SK-N-SH (cell line): ENCODE data around the gene SMARCC2. TPM values are rescaled to one million over a fixed set of nuclear protein-coding genes. Genes with fewer than 3 reads are reported as not detected.

Source experiments
- CTCF ChIA-PET: fragments of 300-600, 350-600 bp; formaldehyde crosslinking; extraction: SDS; loops from one replicate; lab custom pipeline; 2021; lab: Yijun Ruan, JAX
- POLR2A ChIA-PET: fragments of 350-600 bp; sonication (Branson Sonifier 250); formaldehyde crosslinking; extraction: SDS; loops from one replicate; lab custom pipeline; 2020; ENCODE audit warnings: antibody characterized with exemption, inconsistent platforms; lab: Yijun Ruan, JAX
- DNase-seq: peaks from one replicate; pipeline ENCODE4 v3.0.0; 2012
- H2AFZ ChIP-seq: fragments of 200-600 bp; sonication (generic); 2 replicates; pipeline ENCODE4 v1.8.1; 2016; ENCODE audit warnings: antibody characterized with exemption, mild to moderate bottlenecking, low read depth
- H3F3A ChIP-seq: fragments of 200-600 bp; sonication (generic); replicated peaks from 2 replicates; pipeline ENCODE3; 2016; ENCODE audit warnings: antibody characterized with exemption, mild to moderate bottlenecking; ENCODE audit not compliant: insufficient read depth
- H3K27ac ChIP-seq, 2 experiments: fragments of 200-500 bp in 1 of 2; fragments of 200-600 bp in 1 of 2; sonication (Bioruptor generic) in 1 of 2; sonication (generic), shearing (Covaris generic) in 1 of 2; 2 replicates each; pipeline versions ENCODE4 v1.5.1 to v1.6.1; 2014 to 2016; ENCODE audit warnings: low read depth in 2 of 2, inconsistent platforms in 1 of 2, low read length in 1 of 2, mild to moderate bottlenecking in 1 of 2, mixed read lengths in 1 of 2
- H3K27me3 ChIP-seq: fragments of 200-600 bp; sonication (generic), shearing (Covaris generic); 2 replicates; pipeline ENCODE4 v1.6.1; 2016; ENCODE audit warnings: mixed run types; ENCODE audit not compliant: insufficient read depth
- H3K36me3 ChIP-seq, 2 experiments: fragments of 200-500 bp in 1 of 2; fragments of 200-600 bp in 1 of 2; sonication (Bioruptor generic) in 1 of 2; sonication (generic) in 1 of 2; replicated peaks in 1 of 2; 2 replicates each; pipeline versions ENCODE3 to v1.5.1; 2014 to 2016; ENCODE audit warnings: low read length in 1 of 2, mild to moderate bottlenecking in 1 of 2; ENCODE audit not compliant: insufficient read depth in 2 of 2, control insufficient read depth in 1 of 2
- H3K4me1 ChIP-seq, 2 experiments: fragments of 200-500 bp in 1 of 2; fragments of 200-600 bp in 1 of 2; sonication (Bioruptor generic) in 1 of 2; sonication (generic), shearing (Covaris generic) in 1 of 2; 2 replicates each; pipeline versions ENCODE4 v1.5.1 to v1.6.1; 2014 to 2016; ENCODE audit warnings: low read depth in 1 of 2, low read length in 1 of 2, mixed run types in 1 of 2; ENCODE audit not compliant: insufficient read depth in 2 of 2, control insufficient read depth in 1 of 2
- H3K4me2 ChIP-seq: fragments of 200-600 bp; sonication (generic), shearing (Covaris generic); 2 replicates; pipeline ENCODE4 v1.6.1; 2017; ENCODE audit warnings: mixed run types
- H3K4me3 ChIP-seq, 2 experiments: fragments of 200-500 bp in 1 of 2; fragments of 200-600 bp in 1 of 2; sonication (Bioruptor generic) in 1 of 2; sonication (generic), shearing (Covaris generic) in 1 of 2; 2 replicates each; pipeline versions ENCODE4 v1.5.1 to v1.8.1; 2014 to 2016; ENCODE audit warnings: low read depth in 2 of 2, inconsistent platforms in 1 of 2, low read length in 1 of 2, mild to moderate bottlenecking in 1 of 2, mixed read lengths in 1 of 2, moderate library complexity in 1 of 2
- H3K79me2 ChIP-seq: fragments of 200-600 bp; sonication (generic); 2 replicates; pipeline ENCODE4 v1.8.1; 2017; ENCODE audit warnings: mild to moderate bottlenecking; ENCODE audit not compliant: insufficient read depth
- H3K9ac ChIP-seq: fragments of 200-600 bp; sonication (generic); 2 replicates; pipeline ENCODE4 v1.6.1; 2017; ENCODE audit warnings: mixed run types
- H3K9me2 ChIP-seq: fragments of 200-600 bp; sonication (generic); 2 replicates; pipeline ENCODE4 v1.6.1; 2017; ENCODE audit warnings: mixed run types
- H3K9me3 ChIP-seq: fragments of 200-600 bp; sonication (generic); 2 replicates; pipeline ENCODE4 v1.6.1; 2017; ENCODE audit warnings: mixed run types, mild to moderate bottlenecking, moderate library complexity
- H4K20me1 ChIP-seq: fragments of 200-600 bp; sonication (generic); 2 replicates; pipeline ENCODE4 v1.6.1; 2017; ENCODE audit warnings: mild to moderate bottlenecking, mixed run types; ENCODE audit not compliant: insufficient read depth
- CHD2 ChIP-seq: fragments of 150-350 bp; IDR thresholded peaks from 2 replicates; pipeline ENCODE4 v1.6.1; 2018; ENCODE audit warnings: low read length; ENCODE audit not compliant: partially characterized antibody
- CTCF ChIP-seq: fragments of 200-600 bp; sonication (generic); IDR thresholded peaks from 2 replicates; pipeline ENCODE4 v1.6.1; 2017; ENCODE audit warnings: antibody characterized with exemption, mild to moderate bottlenecking, moderate library complexity
- ELF1 ChIP-seq: IDR thresholded peaks from 2 replicates; pipeline ENCODE4 v1.4.0; 2012
- FOSL2 ChIP-seq: IDR thresholded peaks from 2 replicates; pipeline ENCODE4 v1.4.0; 2012; ENCODE audit warnings: low read depth, mild to moderate bottlenecking, moderate library complexity, borderline replicate concordance
- GABPA ChIP-seq: IDR thresholded peaks from 2 replicates; pipeline ENCODE4 v1.4.0; 2012; ENCODE audit warnings: low read depth, mild to moderate bottlenecking
- IRF3 ChIP-seq: fragments of 150-350 bp; IDR thresholded peaks from 2 replicates; pipeline ENCODE4 v1.6.1; 2016; ENCODE audit warnings: mild to moderate bottlenecking, low read depth, low read length
- JUND ChIP-seq: IDR thresholded peaks from 2 replicates; pipeline ENCODE4 v1.4.0; 2012
- MXI1 ChIP-seq: IDR thresholded peaks from 2 replicates; pipeline ENCODE4 v1.6.1; 2012; ENCODE audit warnings: mild to moderate bottlenecking, low read depth, low read length, improper control_type of control experiment
- NFIC ChIP-seq: IDR thresholded peaks from 2 replicates; pipeline ENCODE4 v1.4.0; 2012; ENCODE audit warnings: borderline replicate concordance
- NRF1 ChIP-seq: IDR thresholded peaks from 2 replicates; pipeline ENCODE4 v1.6.1; 2012; ENCODE audit warnings: low read depth, mild to moderate bottlenecking, low read length
- RAD21 ChIP-seq: IDR thresholded peaks from 2 replicates; pipeline ENCODE4 v1.6.1; 2012; ENCODE audit warnings: mild to moderate bottlenecking, low read length
- RCOR1 ChIP-seq: fragments of 150-350 bp; IDR thresholded peaks from 2 replicates; pipeline ENCODE4 v1.6.1; 2017; ENCODE audit warnings: antibody characterized with exemption, low read length
- SMC3 ChIP-seq: IDR thresholded peaks from 2 replicates; pipeline ENCODE4 v1.6.1; 2012; ENCODE audit warnings: low read depth, low read length, improper control_type of control experiment
- TCF12 ChIP-seq: IDR thresholded peaks from 2 replicates; pipeline ENCODE4 v1.4.0; 2012
- WGBS: methylation state at CpG from one replicate; pipeline ENCODE4 v1.1.6; 2017; ENCODE audit warnings: low lambda C conversion rate; 5-methylcytosine and 5-hydroxymethylcytosine counted together
- polyA plus RNA-seq, 3 experiments: library from polyadenylated mRNA; depleted of rRNA; stranded (reverse); fragments of >200 nt; gene quantifications; 2 replicates each; pipeline ENCODE4 v1.2.3, GENCODE V29; 2012
- TF ChIP-seq, protein P1 (sequence below): IDR thresholded peaks from 2 replicates; pipeline ENCODE4 v1.6.1; 2012; ENCODE audit warnings: mild to moderate bottlenecking, low read depth, low read length, moderate library complexity
- TF ChIP-seq, protein P2 (sequence below): IDR thresholded peaks from 2 replicates; pipeline ENCODE4 v1.4.0; 2012; ENCODE audit warnings: low read depth
- TF ChIP-seq, protein P3 (sequence below): IDR thresholded peaks from 2 replicates; pipeline ENCODE4 v1.4.0; 2012; ENCODE audit warnings: low read depth, borderline replicate concordance

Gene SMARCC2
- polyA plus RNA-seq, 1 of the 3 experiments (the other 2 are of a cell fraction): 64.3 TPM

GRCh38 chr12:56165369-56165768, 23.9 kb downstream of the SMARCC2 start (continued):
- TF ChIP-seq, protein P1, sequence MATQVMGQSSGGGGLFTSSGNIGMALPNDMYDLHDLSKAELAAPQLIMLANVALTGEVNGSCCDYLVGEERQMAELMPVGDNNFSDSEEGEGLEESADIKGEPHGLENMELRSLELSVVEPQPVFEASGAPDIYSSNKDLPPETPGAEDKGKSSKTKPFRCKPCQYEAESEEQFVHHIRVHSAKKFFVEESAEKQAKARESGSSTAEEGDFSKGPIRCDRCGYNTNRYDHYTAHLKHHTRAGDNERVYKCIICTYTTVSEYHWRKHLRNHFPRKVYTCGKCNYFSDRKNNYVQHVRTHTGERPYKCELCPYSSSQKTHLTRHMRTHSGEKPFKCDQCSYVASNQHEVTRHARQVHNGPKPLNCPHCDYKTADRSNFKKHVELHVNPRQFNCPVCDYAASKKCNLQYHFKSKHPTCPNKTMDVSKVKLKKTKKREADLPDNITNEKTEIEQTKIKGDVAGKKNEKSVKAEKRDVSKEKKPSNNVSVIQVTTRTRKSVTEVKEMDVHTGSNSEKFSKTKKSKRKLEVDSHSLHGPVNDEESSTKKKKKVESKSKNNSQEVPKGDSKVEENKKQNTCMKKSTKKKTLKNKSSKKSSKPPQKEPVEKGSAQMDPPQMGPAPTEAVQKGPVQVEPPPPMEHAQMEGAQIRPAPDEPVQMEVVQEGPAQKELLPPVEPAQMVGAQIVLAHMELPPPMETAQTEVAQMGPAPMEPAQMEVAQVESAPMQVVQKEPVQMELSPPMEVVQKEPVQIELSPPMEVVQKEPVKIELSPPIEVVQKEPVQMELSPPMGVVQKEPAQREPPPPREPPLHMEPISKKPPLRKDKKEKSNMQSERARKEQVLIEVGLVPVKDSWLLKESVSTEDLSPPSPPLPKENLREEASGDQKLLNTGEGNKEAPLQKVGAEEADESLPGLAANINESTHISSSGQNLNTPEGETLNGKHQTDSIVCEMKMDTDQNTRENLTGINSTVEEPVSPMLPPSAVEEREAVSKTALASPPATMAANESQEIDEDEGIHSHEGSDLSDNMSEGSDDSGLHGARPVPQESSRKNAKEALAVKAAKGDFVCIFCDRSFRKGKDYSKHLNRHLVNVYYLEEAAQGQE: no peak
- TF ChIP-seq JUND (no peak), NFIC (no peak), GABPA (no peak), RCOR1 (no peak), TCF12 (no peak), RAD21 (no peak)
- TF ChIP-seq, protein P2, sequence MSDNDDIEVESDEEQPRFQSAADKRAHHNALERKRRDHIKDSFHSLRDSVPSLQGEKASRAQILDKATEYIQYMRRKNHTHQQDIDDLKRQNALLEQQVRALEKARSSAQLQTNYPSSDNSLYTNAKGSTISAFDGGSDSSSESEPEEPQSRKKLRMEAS: no peak
- TF ChIP-seq, all 33 proteins: peak for 0

DNA sequence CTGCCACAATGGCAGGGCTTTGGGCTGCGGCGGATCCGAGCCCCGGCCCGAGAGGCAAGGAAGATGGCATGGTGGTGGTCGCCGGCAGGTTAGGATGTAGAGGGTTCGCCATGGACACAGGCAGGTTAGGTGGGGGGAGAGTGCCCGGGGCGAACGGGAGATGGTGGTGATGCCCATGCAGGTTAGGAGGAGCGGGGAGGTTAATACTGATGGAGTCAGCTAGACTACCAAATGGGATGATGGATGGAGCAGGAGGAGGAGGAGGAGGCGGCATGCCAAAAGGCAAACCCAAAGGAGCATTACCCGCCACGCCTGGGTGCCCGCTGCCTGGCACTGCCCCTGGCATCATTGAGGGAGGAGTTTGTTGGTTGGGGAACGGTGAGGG, 24.9 kb downstream of the SMARCC2 start:
- POLR2A ChIA-PET: no interaction called here
- peaks cover 70% of the 10 kb centered on the region for H3F3A ChIP-seq
- H3K4me1 ChIP-seq: peaks cover 18 to 22% of the 10 kb centered on the region in 2 experiments; a peak in 3 of 4 replicates
- H3K9me3 ChIP-seq: no peaks in the 10 kb centered on the region
- peaks cover 58 to 63% of the 10 kb centered on the region in 2 experiments for H3K36me3 ChIP-seq
- H3K27me3 ChIP-seq: no peaks in the 10 kb centered on the region
- H3K4me2 ChIP-seq: no peak overlapping the region
- H2AFZ ChIP-seq: no peak overlapping the region
- WGBS: 96% methylated on average over 17 of the region's 17 CpGs
- CTCF ChIA-PET: interaction anchor here (1.8 to 7.8 kb wide), 2 partner anchors 24 to 46 kb away, joined by 6 to 60 read pairs; partner anchors contain the start of genes SMARCC2 and ZC3H10
- H3K9me2 ChIP-seq: no peaks in the 10 kb centered on the region
- no peak overlapping the region for H3K4me3 ChIP-seq
- DNase-seq: no peak
- H3K79me2 ChIP-seq: peaks cover 28% of the 10 kb centered on the region
- H4K20me1 ChIP-seq: peaks cover 40% of the 10 kb centered on the region
- no peak overlapping the region for H3K27ac ChIP-seq
- H3K9ac ChIP-seq: no peak overlapping the region
- TF ChIP-seq GABPA (no peak), SMC3 (no peak), NFIC (no peak), RCOR1 (no peak), CHD2 (no peak), IRF3 (no peak), CTCF (no peak), RAD21 (no peak), FOSL2 (no peak), MXI1 (no peak), ELF1 (no peak), NRF1 (no peak), JUND (no peak; the same call in 1 of the 2 replicates)
- TF ChIP-seq, protein P3, sequence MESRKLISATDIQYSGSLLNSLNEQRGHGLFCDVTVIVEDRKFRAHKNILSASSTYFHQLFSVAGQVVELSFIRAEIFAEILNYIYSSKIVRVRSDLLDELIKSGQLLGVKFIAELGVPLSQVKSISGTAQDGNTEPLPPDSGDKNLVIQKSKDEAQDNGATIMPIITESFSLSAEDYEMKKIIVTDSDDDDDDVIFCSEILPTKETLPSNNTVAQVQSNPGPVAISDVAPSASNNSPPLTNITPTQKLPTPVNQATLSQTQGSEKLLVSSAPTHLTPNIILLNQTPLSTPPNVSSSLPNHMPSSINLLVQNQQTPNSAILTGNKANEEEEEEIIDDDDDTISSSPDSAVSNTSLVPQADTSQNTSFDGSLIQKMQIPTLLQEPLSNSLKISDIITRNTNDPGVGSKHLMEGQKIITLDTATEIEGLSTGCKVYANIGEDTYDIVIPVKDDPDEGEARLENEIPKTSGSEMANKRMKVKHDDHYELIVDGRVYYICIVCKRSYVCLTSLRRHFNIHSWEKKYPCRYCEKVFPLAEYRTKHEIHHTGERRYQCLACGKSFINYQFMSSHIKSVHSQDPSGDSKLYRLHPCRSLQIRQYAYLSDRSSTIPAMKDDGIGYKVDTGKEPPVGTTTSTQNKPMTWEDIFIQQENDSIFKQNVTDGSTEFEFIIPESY: no peak
- TF ChIP-seq, protein P1: no peak
- TF ChIP-seq, protein P2: no peak
